Breast epithelium (tissue), 4 donors: Measurements from ENCODE around the gene ARF1. TPM values are rescaled to one million over a fixed set of nuclear protein-coding genes. Genes with fewer than 3 reads are reported as not detected.
A peak's percentile ranks its signal among the peaks of the same experiment; 100 is the strongest.

Source experiments
- DNase-seq, 2 donors: peaks; one replicate each; pipeline ENCODE4 v3.0.0-alpha.2; 2019; ENCODE audit warnings: low spot score in 2 of 2
- H3K27ac ChIP-seq, 2 donors: fragments of 200-600 bp; sonication (generic) in 1 of 2; one replicate each; pipeline ENCODE4 v1.5.1; 2016 to 2019; ENCODE audit warnings: mild to moderate bottlenecking in 1 of 2
- H3K27me3 ChIP-seq, 2 donors: fragments of 200-600 bp; sonication (generic) in 1 of 2; one replicate each; pipeline versions ENCODE4 v1.5.1 to v1.6.0; 2017 to 2019; ENCODE audit warnings: control low read depth in 1 of 2, mild to moderate bottlenecking in 1 of 2
- H3K36me3 ChIP-seq: fragments of 200-600 bp; one replicate; pipeline ENCODE4 v1.5.1; 2019
- H3K4me1 ChIP-seq, 2 donors: fragments of 200-600 bp; sonication (generic); one replicate each; pipeline ENCODE4 v1.5.1; 2016 to 2019; ENCODE audit warnings: control low read depth in 1 of 2
- H3K4me3 ChIP-seq, 3 donors: fragments of 200-600 bp; sonication (generic); 1 replicate in 2 of 3; 2 replicates in 1 of 3; pipeline ENCODE4 v1.5.1; 2016 to 2019; ENCODE audit warnings: mild to moderate bottlenecking in 3 of 3, moderate library complexity in 2 of 3
- H3K9me3 ChIP-seq, 2 donors: fragments of 200-600 bp; sonication (generic) in 1 of 2; one replicate each; pipeline ENCODE4 v1.5.1; 2016 to 2019; ENCODE audit warnings: control low read depth in 1 of 2
- CTCF ChIP-seq, 3 donors: fragments of 450-650 bp; IDR thresholded peaks; one replicate each; pipeline ENCODE4 v1.5.1; 2016 to 2017; ENCODE audit warnings: antibody characterized with exemption in 3 of 3, mild to moderate bottlenecking in 3 of 3, moderate library complexity in 3 of 3
- POLR2A ChIP-seq: fragments of 450-650 bp; IDR thresholded peaks from one replicate; pipeline ENCODE4 v1.6.1; 2016; ENCODE audit warnings: antibody characterized with exemption, mild to moderate bottlenecking, moderate library complexity
- POLR2AphosphoS5 ChIP-seq, 3 donors: sonication (generic); formaldehyde crosslinking; IDR thresholded peaks; one replicate each; pipeline ENCODE4 v1.6.1; 2017; ENCODE audit warnings: antibody characterized with exemption in 3 of 3
- intact Hi-C: fragments of 100-400 bp; cut with DNase I; formaldehyde crosslinking; loops from one replicate; pipeline ENCODE4 v1.15.1; 2023; ENCODE audit warnings: low total_unique reads
- total RNA-seq, 3 donors: library from RNA; depleted of rRNA; stranded (reverse); fragments of >200 nt; gene quantifications; one replicate each; pipeline ENCODE4 v1.1.0, GENCODE V29; 2016

The ARF1 gene
- total RNA-seq, 3 donors from 2014 or later = 263 to 295 (median 292) TPM

GRCh38 chr1:228036701-228037231, 45.7 kb upstream of the ARF1 start:
- no peaks in the 10 kb centered on the region for H3K36me3 ChIP-seq
- intact Hi-C loops = no loop called here
- H3K4me3 ChIP-seq = no peak overlapping the region
- H3K27me3 ChIP-seq = peaks cover 0 to 31% of the 10 kb centered on the region in 2 donors
- TF ChIP-seq POLR2AphosphoS5 (IDR thresholded peaks at IDR 0.05) = no peak
- no peak for TF ChIP-seq POLR2A
- TF ChIP-seq CTCF (IDR thresholded peaks at IDR 0.05) = no peak
- H3K27ac ChIP-seq = no peak overlapping the region
- peak in 1 of 2 donors; percentile 33 for DNase-seq
- no peaks in the 10 kb centered on the region for H3K4me1 ChIP-seq
- no peaks in the 10 kb centered on the region for H3K9me3 ChIP-seq

GRCh38 chr1:228037401-228038386, 44.8 kb upstream of the ARF1 start:
- peak in 1 of 2 donors; percentile 50 for DNase-seq

GRCh38 chr1:228038387-228039005, 44.0 kb upstream of the ARF1 start:
- Histone ChIP-seq H3K4me3 (peak overlapping the region in 1 of 3 donors; percentile 49), H3K4me1 (no peaks in the 10 kb centered on the region), H3K36me3 (no peaks in the 10 kb centered on the region), H3K9me3 (no peaks in the 10 kb centered on the region), H3K27ac (no peak overlapping the region), H3K27me3 (peaks cover 0 to 31% of the 10 kb centered on the region in 2 donors)
- TF ChIP-seq CTCF (IDR thresholded peaks at IDR 0.05) = no peak
- TF ChIP-seq POLR2AphosphoS5 (IDR thresholded peaks at IDR 0.05) = no peak
- no peak for TF ChIP-seq POLR2A
- DNase-seq = peak in 1 of 2 donors; percentile 38
- intact Hi-C loops = no loop called here

More at GRCh38 chr1:228037401-228038386, 44.8 kb upstream of the ARF1 start:
- H3K4me3 ChIP-seq = peak overlapping the region in 2 of 3 donors; percentile 43 to 49
- H3K36me3 ChIP-seq = no peaks in the 10 kb centered on the region
- TF ChIP-seq POLR2AphosphoS5 (IDR thresholded peaks at IDR 0.05) (no peak), POLR2A (no peak), CTCF (IDR thresholded peaks at IDR 0.05) (no peak)
- H3K27me3 ChIP-seq = peaks cover 0 to 31% of the 10 kb centered on the region in 2 donors
- no peak overlapping the region for H3K27ac ChIP-seq
- no peaks in the 10 kb centered on the region for H3K4me1 ChIP-seq
- H3K9me3 ChIP-seq = no peaks in the 10 kb centered on the region
- intact Hi-C loops = no loop called here

GRCh38 chr1:228039006-228039903, 43.3 kb upstream of the ARF1 start:
- intact Hi-C loops = no loop called here
- DNase-seq = peak in 1 of 2 donors; percentile 30
- Histone ChIP-seq H3K9me3 (no peaks in the 10 kb centered on the region), H3K4me3 (no peak overlapping the region), H3K27me3 (peaks cover 0 to 31% of the 10 kb centered on the region in 2 donors), H3K36me3 (no peaks in the 10 kb centered on the region), H3K27ac (no peak overlapping the region), H3K4me1 (no peaks in the 10 kb centered on the region)
- no peak for TF ChIP-seq POLR2AphosphoS5 (IDR thresholded peaks at IDR 0.05)
- TF ChIP-seq CTCF (IDR thresholded peaks at IDR 0.05) = no peak
- no peak for TF ChIP-seq POLR2A
